ENCODE measurements around the gene MYRIP.
"Not testable (repeated sequence)": the region's sequence is repeated elsewhere in the genome, so short reads cannot be mapped to it uniquely, and the experiment has no call there.

The MYRIP gene

GRCh38 chr3:39977058-39977794 lies 167.8 kb downstream of the MYRIP start:
- no peak for DNase-seq

- no peak for DNase-seq
Observed at GRCh38 chr3:39978308-39978707, 168.9 kb downstream of the MYRIP start.

- DNase-seq = no peak
Observed at GRCh38 chr3:39980058-39980457, 170.6 kb downstream of the MYRIP start.

GRCh38 chr3:39980781-39981180 lies 171.4 kb downstream of the MYRIP start:
- no peak for DNase-seq

- DNase-seq = no peak
Observed at GRCh38 chr3:39981547-39982184, 172.3 kb downstream of the MYRIP start.

- DNase-seq = no peak
Observed at GRCh38 chr3:39982665-39983357, 173.4 kb downstream of the MYRIP start.

- no peak for DNase-seq
Observed at GRCh38 chr3:39989746-39990145, 180.3 kb downstream of the MYRIP start.

- peak; percentile 34 for DNase-seq
Observed at GRCh38 chr3:39990532-39990931, 181.1 kb downstream of the MYRIP start.

- DNase-seq = no peak
Observed at GRCh38 chr3:40008796-40009195, 199.4 kb downstream of the MYRIP start.

- DNase-seq = no peak
Observed at GRCh38 chr3:40009991-40010390, 200.6 kb downstream of the MYRIP start.

GRCh38 chr3:40012381-40012780 lies 203.0 kb downstream of the MYRIP start:
- no peak for DNase-seq

- no peak for DNase-seq
Observed at GRCh38 chr3:40016391-40016790, 207.0 kb downstream of the MYRIP start.

- DNase-seq = no peak
Observed at GRCh38 chr3:40018369-40018768, 209.0 kb downstream of the MYRIP start.

- no peak for DNase-seq
Observed at GRCh38 chr3:40019376-40019775, 210.0 kb downstream of the MYRIP start.

GRCh38 chr3:40020689-40021088 lies 211.3 kb downstream of the MYRIP start:
- no peak for DNase-seq

- DNase-seq = no peak
Observed at GRCh38 chr3:40021338-40021737, 211.9 kb downstream of the MYRIP start.

- DNase-seq = no peak
Observed at GRCh38 chr3:40022297-40022827, 213.0 kb downstream of the MYRIP start.

- DNase-seq = no peak
Observed at GRCh38 chr3:40024526-40024925, 215.1 kb downstream of the MYRIP start.

- not testable (repeated sequence) for DNase-seq
Observed at GRCh38 chr3:40025892-40026291, 216.5 kb downstream of the MYRIP start.

GRCh38 chr3:40035177-40035576 lies 225.8 kb downstream of the MYRIP start:
- DNase-seq = no peak

GRCh38 chr3:40037582-40037981 lies 228.2 kb downstream of the MYRIP start:
- no peak for DNase-seq

GRCh38 chr3:40042752-40043443 lies 233.5 kb downstream of the MYRIP start:
- DNase-seq = no peak

- no peak for DNase-seq
Observed at GRCh38 chr3:40043444-40043755, 234.0 kb downstream of the MYRIP start.

Measured in T1000 (cell line).